22Rv1 (cell line): ENCODE results near the gene PERM1.

ENCODE experiments used
- CTCF ChIP-seq: fragments of 450-650 bp; IDR thresholded peaks from 2 replicates; pipeline ENCODE4 v1.5.1; 2017; ENCODE audit warnings: mild to moderate bottlenecking
- ZFX ChIP-seq: fragments of 450-650 bp; IDR thresholded peaks from 2 replicates; pipeline ENCODE4 v1.6.1; 2017; ENCODE audit warnings: antibody characterized with exemption, borderline replicate concordance

DNA sequence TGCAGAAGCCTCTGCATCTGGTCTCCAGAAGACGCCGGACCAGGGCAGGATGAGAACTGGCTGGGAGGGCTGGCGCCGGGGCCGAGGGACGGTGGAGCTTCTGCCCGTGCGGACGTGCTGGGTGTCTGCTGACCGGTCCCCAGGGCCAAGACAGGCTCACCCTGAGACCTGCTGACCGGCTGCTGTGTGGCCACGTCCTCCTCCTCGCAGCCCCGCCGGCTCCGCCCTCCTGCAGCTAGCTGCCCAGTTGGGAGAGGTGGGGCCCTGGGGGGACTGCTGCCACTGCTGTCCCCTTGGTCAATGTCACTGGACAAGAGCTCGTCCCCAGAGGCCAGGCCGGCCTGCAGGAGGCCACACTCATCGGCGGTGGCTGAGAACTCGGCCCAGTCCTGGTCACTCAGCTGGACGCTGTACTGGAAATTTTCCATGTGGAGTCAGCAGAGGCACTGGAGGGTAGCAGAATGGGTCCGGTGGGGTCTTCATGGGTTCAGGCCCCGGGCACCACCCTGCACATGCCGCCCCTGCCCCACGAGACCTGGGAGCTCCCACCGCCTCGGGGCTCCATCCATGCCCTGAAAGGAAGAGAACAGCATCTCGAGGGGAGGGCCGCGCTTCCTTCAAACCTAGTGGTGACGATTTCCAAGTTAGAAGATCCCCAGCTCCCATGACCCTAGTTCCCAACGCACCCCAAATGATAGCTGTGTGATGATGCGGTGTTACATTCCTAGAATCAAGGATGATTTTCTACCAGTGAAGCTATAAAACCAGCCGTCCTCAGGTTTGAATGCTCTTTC lies 1.1 kb downstream of the PERM1 start:
- TF ChIP-seq CTCF (no peak), ZFX (no peak)
